ENCODE results near the gene SENP1.

The SENP1 gene

DNA sequence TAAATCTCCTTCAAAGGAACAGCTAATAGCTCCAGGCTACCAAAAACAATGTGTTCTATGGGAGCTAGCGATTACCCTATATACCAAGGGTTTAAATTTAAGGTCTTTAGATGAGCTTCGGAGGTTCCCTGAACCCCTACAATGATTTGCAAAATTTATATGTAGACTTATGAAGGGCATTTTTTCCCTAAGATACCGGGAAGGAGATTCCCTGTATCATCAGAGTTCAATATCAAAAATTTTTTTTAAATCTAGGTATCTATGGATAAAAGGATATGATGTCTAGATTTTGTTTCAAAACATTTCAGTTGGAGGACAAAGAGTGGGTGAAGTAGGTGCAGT lies 83.7 kb downstream of the SENP1 start:
- no peaks in the 10 kb centered on the region for H3K4me1 ChIP-seq (ENCODE audit: control insufficient read depth in 1 of 2, insufficient read depth in 2 of 2, low read length in 2 of 2)
- H3K27me3 ChIP-seq (ENCODE audit: low read depth, low read length), result no peaks in the 10 kb centered on the region
- H3K27ac ChIP-seq (ENCODE audit: low read length), result no peak overlapping the region

DNA sequence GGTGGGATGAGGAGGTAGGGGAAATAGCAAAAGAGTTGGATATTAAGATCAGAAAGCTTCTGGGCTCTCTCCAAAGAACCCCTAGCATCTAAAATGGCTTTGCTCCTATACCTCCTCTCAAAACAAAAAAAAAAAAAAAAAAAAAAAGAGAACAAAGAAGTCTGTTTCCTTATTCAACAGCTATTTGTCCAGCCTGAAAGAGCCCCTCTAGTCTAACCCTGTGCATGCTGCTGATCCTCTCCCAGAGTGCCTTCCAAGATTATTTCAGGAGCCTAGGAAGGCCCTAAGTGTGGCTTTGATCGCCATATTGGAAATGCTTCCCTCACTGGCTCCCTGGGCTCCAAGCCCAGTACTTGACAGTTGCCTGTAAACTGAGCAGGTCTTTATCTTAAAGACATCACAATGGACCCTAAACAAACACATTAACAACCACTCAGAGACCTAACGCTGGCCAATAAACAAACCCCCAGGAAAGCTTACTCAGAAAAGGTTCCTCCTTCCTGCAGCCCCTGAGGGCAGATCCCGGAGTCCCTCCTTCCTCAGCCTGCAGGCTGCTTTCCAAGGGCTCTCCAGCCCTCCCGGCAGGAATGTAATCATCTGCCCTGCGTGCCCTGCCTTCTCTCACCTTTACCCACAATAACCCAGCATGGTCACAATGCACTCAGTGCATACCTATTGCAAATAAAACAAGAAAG lies 84.2 kb downstream of the SENP1 start:
- Histone ChIP-seq H3K4me1 (ENCODE audit: control insufficient read depth in 1 of 2, insufficient read depth in 2 of 2, low read length in 2 of 2) (no peaks in the 10 kb centered on the region), H3K4me3 (ENCODE audit: low read depth in 1 of 2, low read length in 2 of 2) (no peak overlapping the region), H3K36me3 (ENCODE audit: control insufficient read depth in 1 of 2, insufficient read depth in 2 of 2, low read length in 2 of 2) (no peaks in the 10 kb centered on the region), H3K27me3 (ENCODE audit: low read depth, low read length) (no peaks in the 10 kb centered on the region), H3K27ac (ENCODE audit: low read length) (no peak overlapping the region), H3K9me3 (ENCODE audit: control insufficient read depth in 1 of 2, low read length in 2 of 2) (no peaks in the 10 kb centered on the region)

More for the DNA sequence above, 83.7 kb downstream of the SENP1 start:
- H3K4me3 ChIP-seq (ENCODE audit: low read depth in 1 of 2, low read length in 2 of 2), result no peak overlapping the region
- no peaks in the 10 kb centered on the region for H3K9me3 ChIP-seq (ENCODE audit: control insufficient read depth in 1 of 2, low read length in 2 of 2)
- no peaks in the 10 kb centered on the region for H3K36me3 ChIP-seq (ENCODE audit: control insufficient read depth in 1 of 2, insufficient read depth in 2 of 2, low read length in 2 of 2)

DNA sequence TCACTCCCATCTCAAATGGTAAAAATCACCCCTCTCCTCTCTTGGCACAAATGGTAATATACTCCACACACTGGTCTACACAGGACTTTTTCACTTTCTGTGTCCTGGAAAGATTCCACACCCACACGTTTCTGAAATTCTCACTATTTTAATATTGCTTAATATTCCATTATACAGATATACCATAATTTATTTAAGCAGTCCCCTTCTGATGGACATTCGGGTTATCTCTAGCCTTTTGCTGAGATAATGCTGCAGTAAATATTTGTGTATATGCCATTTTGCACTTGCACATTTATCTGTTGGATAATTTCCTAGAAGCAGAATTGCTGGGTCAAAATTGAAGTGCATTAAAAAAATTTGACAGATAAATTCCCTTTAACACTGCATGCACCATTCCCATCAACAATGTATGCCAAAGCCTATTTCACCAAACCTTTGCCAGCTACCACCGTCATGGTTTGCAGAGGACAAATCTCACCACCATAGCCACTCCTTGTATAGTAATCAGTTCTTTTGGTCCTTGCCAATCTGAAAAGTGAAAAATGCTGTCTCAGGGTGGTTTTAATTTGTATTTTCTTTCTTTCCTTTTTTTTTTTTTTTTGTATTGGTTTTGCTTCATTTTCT lies 86.1 kb downstream of the SENP1 start:
- Histone ChIP-seq H3K4me3 (ENCODE audit: low read depth in 1 of 2, low read length in 2 of 2) (no peak overlapping the region), H3K27me3 (ENCODE audit: low read depth, low read length) (no peaks in the 10 kb centered on the region), H3K27ac (ENCODE audit: low read length) (no peak overlapping the region), H3K9me3 (ENCODE audit: control insufficient read depth in 1 of 2, low read length in 2 of 2) (no peaks in the 10 kb centered on the region), H3K36me3 (ENCODE audit: control insufficient read depth in 1 of 2, insufficient read depth in 2 of 2, low read length in 2 of 2) (no peaks in the 10 kb centered on the region), H3K4me1 (ENCODE audit: control insufficient read depth in 1 of 2, insufficient read depth in 2 of 2, low read length in 2 of 2) (no peaks in the 10 kb centered on the region)

DNA sequence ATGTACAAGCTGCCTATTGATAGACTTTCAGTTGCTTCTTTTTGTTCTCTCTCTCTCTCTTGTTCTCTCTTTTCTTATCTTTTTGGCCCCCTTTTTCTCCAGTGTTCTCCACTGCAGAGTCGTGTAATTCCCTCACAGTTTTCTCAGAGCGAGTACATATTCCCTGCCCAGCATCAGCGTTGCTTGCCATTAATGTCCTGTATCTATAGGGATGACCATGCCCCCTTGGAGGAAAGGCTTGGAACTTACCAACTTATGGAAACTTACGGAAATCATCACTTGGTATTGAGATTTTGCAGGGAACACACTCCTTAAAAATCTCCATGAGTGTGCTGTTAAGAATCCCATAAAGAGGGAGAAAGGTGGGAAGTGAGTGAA lies 87.3 kb downstream of the SENP1 start:
- H3K36me3 ChIP-seq (ENCODE audit: control insufficient read depth in 1 of 2, insufficient read depth in 2 of 2, low read length in 2 of 2), result no peaks in the 10 kb centered on the region
- H3K4me3 ChIP-seq (ENCODE audit: low read depth in 1 of 2, low read length in 2 of 2), result no peak overlapping the region
- H3K27ac ChIP-seq (ENCODE audit: low read length), result no peak overlapping the region
- H3K27me3 ChIP-seq (ENCODE audit: low read depth, low read length), result no peaks in the 10 kb centered on the region
- no peaks in the 10 kb centered on the region for H3K9me3 ChIP-seq (ENCODE audit: control insufficient read depth in 1 of 2, low read length in 2 of 2)
- H3K4me1 ChIP-seq (ENCODE audit: control insufficient read depth in 1 of 2, insufficient read depth in 2 of 2, low read length in 2 of 2), result no peaks in the 10 kb centered on the region

DNA sequence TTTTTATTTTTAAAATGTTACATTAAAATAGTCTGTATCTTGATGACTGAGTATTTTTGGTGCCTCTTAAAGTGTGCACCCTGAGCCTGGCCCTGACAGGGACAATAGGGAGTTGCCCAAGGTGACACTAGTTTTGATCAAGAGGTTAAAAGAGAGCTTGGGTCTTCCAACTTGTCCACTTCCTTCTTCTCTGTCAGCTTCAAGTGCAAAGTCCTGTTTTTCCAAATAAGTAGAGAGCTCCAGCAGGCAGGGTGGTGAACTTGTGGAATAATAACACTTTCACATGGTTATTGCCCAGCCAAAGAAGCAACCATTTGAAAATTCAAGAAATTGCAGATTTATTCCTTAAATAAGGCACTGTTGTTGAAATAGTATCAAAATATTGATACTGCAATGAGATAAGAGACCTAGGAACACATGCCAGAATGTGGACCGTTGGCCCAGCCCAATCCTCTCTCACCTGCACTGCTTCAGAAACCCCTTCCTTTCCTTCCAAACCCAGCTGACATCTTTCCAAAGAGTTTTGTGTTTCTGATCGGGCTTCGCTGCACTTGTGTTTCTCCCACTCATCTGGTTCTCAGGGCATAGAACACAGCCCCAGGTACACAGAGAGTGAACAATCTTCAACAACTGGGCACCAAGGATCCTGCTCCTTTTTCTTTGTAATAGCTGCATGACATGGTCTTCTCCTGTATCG lies 87.8 kb downstream of the SENP1 start:
- Histone ChIP-seq H3K36me3 (ENCODE audit: control insufficient read depth in 1 of 2, insufficient read depth in 2 of 2, low read length in 2 of 2) (no peaks in the 10 kb centered on the region), H3K4me3 (ENCODE audit: low read depth in 1 of 2, low read length in 2 of 2) (no peak overlapping the region), H3K9me3 (ENCODE audit: control insufficient read depth in 1 of 2, low read length in 2 of 2) (no peaks in the 10 kb centered on the region), H3K27me3 (ENCODE audit: low read depth, low read length) (no peaks in the 10 kb centered on the region), H3K4me1 (ENCODE audit: control insufficient read depth in 1 of 2, insufficient read depth in 2 of 2, low read length in 2 of 2) (no peaks in the 10 kb centered on the region), H3K27ac (ENCODE audit: low read length) (no peak overlapping the region)

DNA sequence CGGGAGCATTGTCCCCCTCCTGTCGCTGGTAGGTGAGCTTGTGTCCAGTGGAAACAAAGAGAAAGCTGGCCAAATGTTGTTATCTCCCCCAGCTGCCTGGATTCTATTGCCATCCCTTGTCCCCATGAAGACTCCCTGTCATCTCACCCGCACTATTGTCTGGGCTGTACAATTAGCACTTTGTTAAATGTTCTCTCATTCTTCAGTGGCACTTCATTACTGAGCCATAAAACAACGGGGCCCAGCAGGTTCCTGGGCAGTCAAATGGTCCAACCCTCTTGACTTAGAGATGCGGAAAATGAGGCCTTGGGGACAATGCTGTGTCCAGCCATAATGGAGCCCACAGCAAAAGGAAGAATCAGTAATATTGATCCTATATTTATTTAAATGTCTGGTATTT lies 88.4 kb downstream of the SENP1 start:
- Histone ChIP-seq H3K27me3 (ENCODE audit: low read depth, low read length) (no peaks in the 10 kb centered on the region), H3K4me3 (ENCODE audit: low read depth in 1 of 2, low read length in 2 of 2) (no peak overlapping the region), H3K27ac (ENCODE audit: low read length) (no peak overlapping the region), H3K4me1 (ENCODE audit: control insufficient read depth in 1 of 2, insufficient read depth in 2 of 2, low read length in 2 of 2) (no peaks in the 10 kb centered on the region), H3K9me3 (ENCODE audit: control insufficient read depth in 1 of 2, low read length in 2 of 2) (no peaks in the 10 kb centered on the region), H3K36me3 (ENCODE audit: control insufficient read depth in 1 of 2, insufficient read depth in 2 of 2, low read length in 2 of 2) (no peaks in the 10 kb centered on the region)

DNA sequence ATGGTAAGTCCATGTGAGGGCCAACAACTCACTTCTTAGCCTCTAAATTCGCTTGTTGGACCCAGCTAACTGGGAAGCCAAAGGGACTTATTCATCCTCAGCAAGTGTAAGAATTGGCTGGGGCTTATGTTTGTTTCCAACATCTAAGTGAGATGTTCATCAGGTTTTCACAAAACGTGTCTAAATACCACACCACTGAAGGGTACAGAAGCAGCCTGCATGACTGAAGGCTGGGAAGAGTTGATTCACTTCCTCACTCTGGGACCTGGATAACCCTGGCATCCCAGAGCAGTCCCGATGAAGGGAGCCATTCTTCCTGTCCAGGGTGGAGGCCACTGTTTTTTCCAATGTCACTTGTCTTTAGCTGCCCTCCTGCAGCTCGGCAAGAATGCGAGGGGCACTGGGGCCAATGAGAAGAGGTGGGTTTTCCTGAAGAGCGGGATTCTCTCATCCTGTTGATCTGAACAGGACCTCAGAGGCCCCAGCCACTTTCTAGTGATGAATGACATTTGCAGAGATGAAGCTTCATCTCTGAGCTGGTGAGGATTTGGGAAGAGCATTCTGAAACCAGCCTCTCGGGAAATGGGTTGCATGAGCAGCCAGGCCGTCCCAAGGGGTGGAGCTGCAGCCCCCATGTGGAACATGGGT lies 89.4 kb downstream of the SENP1 start:
- no peaks in the 10 kb centered on the region for H3K27me3 ChIP-seq (ENCODE audit: low read depth, low read length)
- no peaks in the 10 kb centered on the region for H3K9me3 ChIP-seq (ENCODE audit: control insufficient read depth in 1 of 2, low read length in 2 of 2)
- H3K27ac ChIP-seq (ENCODE audit: low read length), result no peak overlapping the region
- H3K4me3 ChIP-seq (ENCODE audit: low read depth in 1 of 2, low read length in 2 of 2), result no peak overlapping the region
- H3K36me3 ChIP-seq (ENCODE audit: control insufficient read depth in 1 of 2, insufficient read depth in 2 of 2, low read length in 2 of 2), result no peaks in the 10 kb centered on the region
- no peaks in the 10 kb centered on the region for H3K4me1 ChIP-seq (ENCODE audit: control insufficient read depth in 1 of 2, insufficient read depth in 2 of 2, low read length in 2 of 2)

DNA sequence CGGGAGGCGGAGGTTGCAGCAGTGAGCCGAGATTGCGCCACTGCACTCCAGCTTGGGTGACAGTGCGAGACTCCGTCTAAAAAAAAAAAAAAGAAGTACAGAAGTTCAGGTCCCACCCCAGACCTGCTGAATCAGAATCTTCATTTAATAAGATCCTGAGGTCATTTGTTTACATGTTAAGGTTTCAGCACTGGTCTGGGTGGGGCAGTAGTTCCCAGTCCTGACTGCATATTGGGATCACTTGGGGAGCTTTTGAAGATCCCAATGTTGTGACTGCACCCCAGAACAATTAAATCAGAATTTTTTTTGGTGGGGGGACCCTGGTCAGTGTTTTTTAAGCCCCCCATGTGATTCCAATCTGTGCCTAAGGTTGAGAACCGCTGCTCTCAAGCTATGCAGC lies 89.9 kb downstream of the SENP1 start:
- no peaks in the 10 kb centered on the region for H3K9me3 ChIP-seq (ENCODE audit: control insufficient read depth in 1 of 2, low read length in 2 of 2)

DNA sequence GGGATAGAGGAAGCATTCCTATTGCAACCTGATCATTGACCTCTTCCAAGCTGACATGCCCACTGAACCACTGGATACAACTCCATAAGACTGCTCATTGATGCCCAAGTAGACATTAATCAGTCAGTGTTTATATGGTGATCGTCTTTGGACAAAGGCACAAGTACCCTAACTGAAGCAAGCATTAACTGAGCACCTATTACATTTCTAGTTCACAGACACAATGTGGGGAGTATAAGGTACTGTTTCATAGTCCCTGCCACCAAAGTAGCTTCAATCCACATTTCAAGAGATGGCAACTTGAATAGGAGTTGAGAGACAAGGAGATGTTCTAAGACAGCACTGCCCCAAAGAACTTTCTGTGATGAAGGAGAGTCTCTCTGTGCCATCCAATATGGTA lies 90.8 kb downstream of the SENP1 start:
- Histone ChIP-seq H3K27ac (ENCODE audit: low read length) (no peak overlapping the region), H3K36me3 (ENCODE audit: control insufficient read depth in 1 of 2, insufficient read depth in 2 of 2, low read length in 2 of 2) (no peaks in the 10 kb centered on the region), H3K27me3 (ENCODE audit: low read depth, low read length) (no peaks in the 10 kb centered on the region), H3K4me3 (ENCODE audit: low read depth in 1 of 2, low read length in 2 of 2) (no peak overlapping the region), H3K4me1 (ENCODE audit: control insufficient read depth in 1 of 2, insufficient read depth in 2 of 2, low read length in 2 of 2) (no peaks in the 10 kb centered on the region), H3K9me3 (ENCODE audit: control insufficient read depth in 1 of 2, low read length in 2 of 2) (no peaks in the 10 kb centered on the region)

More for the DNA sequence above, 89.9 kb downstream of the SENP1 start:
- Histone ChIP-seq H3K27me3 (ENCODE audit: low read depth, low read length) (no peaks in the 10 kb centered on the region), H3K27ac (ENCODE audit: low read length) (no peak overlapping the region), H3K4me1 (ENCODE audit: control insufficient read depth in 1 of 2, insufficient read depth in 2 of 2, low read length in 2 of 2) (no peaks in the 10 kb centered on the region), H3K4me3 (ENCODE audit: low read depth in 1 of 2, low read length in 2 of 2) (no peak overlapping the region), H3K36me3 (ENCODE audit: control insufficient read depth in 1 of 2, insufficient read depth in 2 of 2, low read length in 2 of 2) (no peaks in the 10 kb centered on the region)

DNA sequence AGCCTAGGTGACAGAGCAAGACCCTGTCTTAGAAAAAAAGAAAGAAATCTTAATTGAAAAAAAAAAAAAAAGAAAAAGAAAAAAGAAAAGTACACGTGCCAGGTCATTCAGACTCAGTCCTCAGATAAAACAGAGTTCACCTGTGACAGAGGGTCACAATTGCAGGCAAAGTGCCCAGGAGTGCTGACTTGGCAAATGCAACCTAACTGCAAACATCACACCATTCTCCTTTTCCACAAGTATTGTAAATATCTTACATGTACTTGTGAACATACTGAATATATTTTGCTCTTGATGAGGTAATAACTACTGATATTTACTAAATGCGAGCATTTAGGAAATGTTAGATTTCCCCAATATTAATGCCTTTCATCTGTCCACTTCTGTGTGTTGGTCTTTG lies 92.6 kb downstream of the SENP1 start:
- Histone ChIP-seq H3K36me3 (ENCODE audit: control insufficient read depth in 1 of 2, insufficient read depth in 2 of 2, low read length in 2 of 2) (no peaks in the 10 kb centered on the region), H3K27me3 (ENCODE audit: low read depth, low read length) (no peaks in the 10 kb centered on the region), H3K4me3 (ENCODE audit: low read depth in 1 of 2, low read length in 2 of 2) (no peak overlapping the region), H3K4me1 (ENCODE audit: control insufficient read depth in 1 of 2, insufficient read depth in 2 of 2, low read length in 2 of 2) (no peaks in the 10 kb centered on the region), H3K9me3 (ENCODE audit: control insufficient read depth in 1 of 2, low read length in 2 of 2) (no peaks in the 10 kb centered on the region), H3K27ac (ENCODE audit: low read length) (no peak overlapping the region)

DNA sequence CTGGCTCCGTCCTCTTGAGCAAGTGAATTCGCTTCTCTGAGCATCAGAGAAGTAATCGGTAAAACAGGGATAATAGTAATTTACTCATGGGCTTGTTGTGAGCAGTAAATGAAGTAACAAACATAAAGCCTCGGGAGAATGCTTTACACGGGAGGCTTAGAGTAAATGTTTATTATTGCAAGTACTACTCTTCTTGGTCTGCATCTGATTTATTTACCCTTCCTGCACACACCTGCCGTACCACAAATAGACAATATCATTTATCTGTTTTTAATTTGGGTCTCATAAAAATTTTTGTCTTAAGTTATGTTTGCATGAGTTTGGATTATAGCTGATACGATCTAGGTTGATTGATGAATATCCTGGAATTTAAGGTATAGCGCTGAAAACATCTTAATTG lies 93.8 kb downstream of the SENP1 start:
- no peaks in the 10 kb centered on the region for H3K4me1 ChIP-seq (ENCODE audit: control insufficient read depth in 1 of 2, insufficient read depth in 2 of 2, low read length in 2 of 2)
- no peaks in the 10 kb centered on the region for H3K36me3 ChIP-seq (ENCODE audit: control insufficient read depth in 1 of 2, insufficient read depth in 2 of 2, low read length in 2 of 2)
- no peaks in the 10 kb centered on the region for H3K27me3 ChIP-seq (ENCODE audit: low read depth, low read length)
- H3K4me3 ChIP-seq (ENCODE audit: low read depth in 1 of 2, low read length in 2 of 2), result no peak overlapping the region
- H3K27ac ChIP-seq (ENCODE audit: low read length), result no peak overlapping the region
- no peaks in the 10 kb centered on the region for H3K9me3 ChIP-seq (ENCODE audit: control insufficient read depth in 1 of 2, low read length in 2 of 2)
